AG04450 (cell line): ENCODE results near the gene C3orf20. TPM values are rescaled to one million over a fixed set of nuclear protein-coding genes. Genes with fewer than 3 reads are reported as not detected.

Source experiments
- CTCF ChIA-PET: fragments of 300-600, 350-600 bp; formaldehyde crosslinking; extraction: SDS; loops from one replicate; lab custom pipeline; 2022; ENCODE audit warnings: antibody characterized with exemption, inconsistent platforms; lab: Charles Lee
- POLR2A ChIA-PET: fragments of 350-600 bp; formaldehyde crosslinking; extraction: SDS; loops from one replicate; lab custom pipeline; 2021; ENCODE audit warnings: antibody characterized with exemption, inconsistent platforms; lab: Yijun Ruan, JAX
- DNase-seq: peaks from one replicate; pipeline ENCODE4 v3.0.0-alpha.2; 2011; ENCODE audit warnings: low read depth, low spot score
- H3K27ac ChIP-seq: one replicate; pipeline ENCODE4 v1.5.1; 2012; ENCODE audit warnings: low read depth, low read length, control low read depth
- H3K27me3 ChIP-seq: one replicate; pipeline ENCODE4 v1.6.0; 2012; ENCODE audit warnings: low read length; ENCODE audit not compliant: control insufficient read depth, insufficient read depth
- H3K4me3 ChIP-seq: 2 replicates; pipeline ENCODE4 v1.5.1; 2011; ENCODE audit warnings: mild to moderate bottlenecking, low read depth, low read length, control low read depth
- H3K9me3 ChIP-seq: 2 replicates; pipeline ENCODE4 v1.5.1; 2012; ENCODE audit warnings: low read length; ENCODE audit not compliant: control insufficient read depth, insufficient read depth
- CTCF ChIP-seq: IDR thresholded peaks from 2 replicates; pipeline ENCODE4 v1.5.1; 2011; ENCODE audit warnings: low read depth, low read length, control low read depth, inconsistent platforms
- polyA plus RNA-seq: library from polyadenylated mRNA; depleted of rRNA; stranded (reverse); fragments of >200 nt; gene quantifications from 2 replicates; pipeline ENCODE4 v1.2.3, GENCODE V29; 2011

C3orf20 gene
- polyA plus RNA-seq, 1 experiment: not detected

DNA sequence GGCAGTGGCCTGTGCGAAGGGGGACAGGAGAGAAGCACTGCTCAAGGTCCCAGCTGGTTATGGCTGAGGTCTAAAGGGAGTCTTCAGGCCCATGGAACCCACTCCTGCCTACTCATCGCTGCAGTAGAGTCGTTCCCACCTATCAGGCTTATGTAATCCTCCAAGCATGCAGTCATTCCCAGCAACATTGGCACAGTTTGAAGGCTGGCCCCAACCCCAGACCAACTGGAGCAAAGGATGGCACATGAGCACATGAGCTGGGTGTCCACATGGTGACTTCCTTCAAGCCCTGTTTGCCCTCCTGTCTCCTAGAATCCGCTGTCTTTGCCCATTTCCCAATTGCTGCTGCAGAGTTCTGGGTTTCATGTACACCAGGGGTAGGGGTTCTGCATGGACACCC lies 83.4 kb downstream of the C3orf20 start:
- no peak for DNase-seq
- CTCF ChIA-PET: interaction anchor here (0.9 kb wide), 1 partner anchor 23 kb away, joined by 3 read pairs; no protein-coding TSS in a partner anchor
- POLR2A ChIA-PET: no interaction called here
- Histone ChIP-seq H3K4me3 (no peak overlapping the region), H3K9me3 (no peaks in the 10 kb centered on the region), H3K27ac (no peak overlapping the region), H3K27me3 (peaks cover 3% of the 10 kb centered on the region)
- TF ChIP-seq CTCF: no peak

DNA sequence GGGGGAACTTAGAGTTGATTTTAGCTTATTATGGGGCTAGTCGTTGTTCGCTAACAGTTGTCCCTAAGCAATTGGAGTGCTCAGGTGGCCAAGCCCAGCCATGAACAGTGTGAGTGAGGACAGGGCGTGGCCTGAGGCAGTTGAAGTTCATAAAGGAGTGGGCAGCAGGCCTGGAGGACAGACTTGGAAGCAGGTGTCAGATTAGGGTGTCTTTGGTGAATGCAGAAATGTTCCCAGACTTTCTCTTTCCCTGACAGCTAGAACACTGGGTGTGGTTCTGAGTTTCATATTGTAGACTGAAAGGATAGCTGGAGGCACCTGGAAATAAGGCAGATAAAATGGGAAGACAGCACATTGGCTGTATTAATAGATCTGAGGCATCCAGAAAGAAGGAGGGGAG lies 84.0 kb downstream of the C3orf20 start:
- H3K4me3 ChIP-seq: no peak overlapping the region
- CTCF ChIA-PET: no interaction called here

GRCh38 chr3:14760185-14760584 lies 85.2 kb downstream of the C3orf20 start:
- H3K27me3 ChIP-seq: peaks cover 3% of the 10 kb centered on the region
- H3K4me3 ChIP-seq: no peak overlapping the region
- POLR2A ChIA-PET: no interaction called here
- H3K9me3 ChIP-seq: no peaks in the 10 kb centered on the region
- no peak for TF ChIP-seq CTCF
- CTCF ChIA-PET: no interaction called here
- no peak for DNase-seq
- H3K27ac ChIP-seq: no peak overlapping the region

More for the DNA sequence above, 84.0 kb downstream of the C3orf20 start:
- peaks cover 3% of the 10 kb centered on the region for H3K27me3 ChIP-seq
- H3K9me3 ChIP-seq: no peaks in the 10 kb centered on the region
- no peak overlapping the region for H3K27ac ChIP-seq
- TF ChIP-seq CTCF: no peak
- POLR2A ChIA-PET: no interaction called here
- no peak for DNase-seq

- H3K27ac ChIP-seq: no peak overlapping the region
- ChIA-PET CTCF (no interaction called here), POLR2A (no interaction called here)
- no peak overlapping the region for H3K4me3 ChIP-seq
- H3K27me3 ChIP-seq: peaks cover 3% of the 10 kb centered on the region
- TF ChIP-seq CTCF: no peak
- DNase-seq: no peak
- no peaks in the 10 kb centered on the region for H3K9me3 ChIP-seq
Measured at GRCh38 chr3:14761121-14761672, 86.3 kb downstream of the C3orf20 start.

DNA sequence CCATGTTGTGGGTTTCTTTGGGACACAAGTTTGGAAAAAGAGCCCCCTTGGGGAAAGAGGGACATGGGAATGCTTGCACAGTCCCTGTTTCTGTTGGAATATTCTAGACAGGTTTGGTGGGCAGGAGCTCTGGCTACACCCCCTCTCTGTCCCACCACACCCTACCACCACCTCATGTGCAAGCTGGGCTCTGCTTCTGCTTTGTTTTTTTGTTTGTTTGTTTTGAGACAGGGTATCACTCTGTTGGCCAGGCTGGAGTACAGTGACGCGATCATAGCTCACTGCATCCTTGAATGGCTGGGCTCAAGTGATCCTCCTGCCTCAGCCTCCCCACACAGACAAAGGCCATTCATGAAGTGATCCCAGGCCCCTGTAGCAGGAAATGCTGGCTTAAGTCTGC lies 86.9 kb downstream of the C3orf20 start:
- no peak for DNase-seq
- no peak for TF ChIP-seq CTCF
- CTCF ChIA-PET: no interaction called here
- peaks cover 3% of the 10 kb centered on the region for H3K27me3 ChIP-seq
- H3K4me3 ChIP-seq: no peak overlapping the region
- POLR2A ChIA-PET: no interaction called here
- H3K9me3 ChIP-seq: no peaks in the 10 kb centered on the region
- no peak overlapping the region for H3K27ac ChIP-seq
